GM21825 (cell line): Measurements from ENCODE around the gene KRTAP5-5.

Experiments used
- ATAC-seq: cut with Tn5 transposase; IDR thresholded peaks from one replicate; pipeline ENCODE4 v1.9.1; 2021; ENCODE audit warnings: mild to moderate bottlenecking, moderate library complexity; ENCODE audit not compliant: unreplicated experiment

KRTAP5-5 gene

GRCh38 chr11:1673446-1674172, 44.0 kb downstream of the KRTAP5-5 start:
- no peak for ATAC-seq

GRCh38 chr11:1674173-1675131, 44.9 kb downstream of the KRTAP5-5 start:
- no peak for ATAC-seq

- no peak for ATAC-seq
Measured at GRCh38 chr11:1675536-1676228, 46.1 kb downstream of the KRTAP5-5 start.

GRCh38 chr11:1676229-1676740, 46.7 kb downstream of the KRTAP5-5 start:
- ATAC-seq: no peak

GRCh38 chr11:1679881-1680280, 50.3 kb downstream of the KRTAP5-5 start:
- no peak for ATAC-seq
